Loucy (cell line): ENCODE measurements around the gene CENPP.

Experiments
- H2AFZ ChIP-seq: fragments of 200-600 bp; sonication (generic); 2 replicates; pipeline ENCODE4 v1.6.0; 2016; ENCODE audit warnings: antibody characterized with exemption, mild to moderate bottlenecking, low read length, moderate library complexity
- H3F3A ChIP-seq: fragments of 200-600 bp; 2 replicates; pipeline ENCODE4 v1.6.0; 2016; ENCODE audit warnings: antibody characterized with exemption, low read depth, mild to moderate bottlenecking
- H3K27me3 ChIP-seq: fragments of 200-600 bp; sonication (generic); 2 replicates; pipeline ENCODE4 v1.6.1; 2014; ENCODE audit warnings: low read length, mild to moderate bottlenecking; ENCODE audit not compliant: insufficient read depth, poor library complexity, severe bottlenecking
- H3K36me3 ChIP-seq: fragments of 200-600 bp; sonication (generic); 2 replicates; pipeline ENCODE4 v1.6.1; 2016; ENCODE audit warnings: low read length; ENCODE audit not compliant: insufficient read depth
- H3K4me1 ChIP-seq: fragments of 200-600 bp; sonication (generic); 2 replicates; pipeline ENCODE4 v1.5.1; 2014; ENCODE audit warnings: low read length, mild to moderate bottlenecking; ENCODE audit not compliant: insufficient read depth, poor library complexity, severe bottlenecking
- H3K4me2 ChIP-seq: fragments of 200-600 bp; sonication (generic); 2 replicates; pipeline ENCODE4 v1.6.0; 2014; ENCODE audit warnings: antibody characterized with exemption, low read length, low read depth, mild to moderate bottlenecking; ENCODE audit not compliant: poor library complexity, severe bottlenecking
- H3K4me3 ChIP-seq: fragments of 200-600 bp; sonication (generic); 2 replicates; pipeline ENCODE4 v1.5.1; 2014; ENCODE audit warnings: low read length, mild to moderate bottlenecking, mixed read lengths; ENCODE audit not compliant: poor library complexity, severe bottlenecking
- H3K79me2 ChIP-seq: fragments of 200-600 bp; sonication (generic); 2 replicates; pipeline ENCODE4 v1.6.1; 2014; ENCODE audit warnings: low read length; ENCODE audit not compliant: insufficient read depth
- H3K9ac ChIP-seq: fragments of 200-600 bp; sonication (generic); 2 replicates; pipeline ENCODE4 v1.6.0; 2014; ENCODE audit warnings: mild to moderate bottlenecking, low read depth, low read length, moderate library complexity; ENCODE audit not compliant: poor library complexity, severe bottlenecking
- H3K9me2 ChIP-seq: fragments of 200-600 bp; sonication (generic); replicated peaks from 2 replicates; pipeline ENCODE4 v1.6.1; 2016; ENCODE audit warnings: low read depth, low read length, mixed read lengths
- H3K9me3 ChIP-seq: fragments of 200-600 bp; sonication (generic); 2 replicates; pipeline ENCODE4 v1.6.1; 2014; ENCODE audit warnings: mild to moderate bottlenecking, antibody characterized with exemption, low read length, low read depth; ENCODE audit not compliant: insufficient read depth
- H4K20me1 ChIP-seq: fragments of 200-600 bp; sonication (generic); 2 replicates; pipeline ENCODE4 v1.6.0; 2014; ENCODE audit warnings: antibody characterized with exemption, low read length, mild to moderate bottlenecking; ENCODE audit not compliant: insufficient read depth, poor library complexity, severe bottlenecking
- CTCF ChIP-seq: fragments of 200-600 bp; sonication (generic); conservative IDR thresholded peaks from 2 replicates; pipeline ENCODE4 v1.5.1; 2014; ENCODE audit warnings: mild to moderate bottlenecking, antibody characterized with exemption, low read length
- EZH2phosphoT487 ChIP-seq: fragments of 200-600 bp; IDR thresholded peaks from 2 replicates; pipeline ENCODE4 v1.6.1; 2018; ENCODE audit warnings: antibody characterized with exemption, mild to moderate bottlenecking, moderate library complexity, borderline replicate concordance

The CENPP gene

DNA sequence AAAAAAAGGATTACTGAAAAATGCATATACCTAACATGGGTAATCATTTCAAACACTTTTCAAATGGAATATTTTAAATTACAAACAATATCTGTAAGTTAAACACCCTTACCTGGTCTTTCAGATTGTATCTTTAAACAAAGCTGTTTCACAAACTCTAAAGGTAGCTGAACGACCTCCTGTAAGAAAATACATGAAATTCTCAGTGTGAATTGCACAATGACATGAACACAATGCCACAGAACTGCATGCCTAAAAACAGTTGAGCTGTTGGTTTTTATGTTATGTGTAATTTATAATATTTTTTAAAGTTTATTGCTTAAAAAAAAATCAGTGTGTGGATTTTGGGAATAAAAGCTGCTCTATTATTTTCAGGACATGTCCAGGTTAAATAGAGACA lies 326.7 kb downstream of the CENPP start:
- Histone ChIP-seq H3K9me2 (no peaks in the 10 kb centered on the region), H3K36me3 (peaks cover 74% of the 10 kb centered on the region; the same call in 1 of the 2 replicates), H3K4me1 (no peaks in the 10 kb centered on the region), H3K9ac (no peak overlapping the region), H3F3A (no peaks in the 10 kb centered on the region), H3K9me3 (no peaks in the 10 kb centered on the region), H3K4me2 (no peak overlapping the region), H3K79me2 (no peaks in the 10 kb centered on the region), H3K4me3 (no peak overlapping the region), H4K20me1 (no peaks in the 10 kb centered on the region), H3K27me3 (no peaks in the 10 kb centered on the region), H2AFZ (no peak overlapping the region)
- TF ChIP-seq EZH2phosphoT487: no peak
- TF ChIP-seq CTCF: no peak

- Histone ChIP-seq H3F3A (no peaks in the 10 kb centered on the region), H3K79me2 (peaks cover 13% of the 10 kb centered on the region; the same call in 1 of the 2 replicates), H3K36me3 (peaks cover 64% of the 10 kb centered on the region; the same call in 1 of the 2 replicates), H4K20me1 (peaks cover 1% of the 10 kb centered on the region), H3K9me3 (no peaks in the 10 kb centered on the region), H3K27me3 (no peaks in the 10 kb centered on the region), H2AFZ (no peak overlapping the region), H3K4me1 (no peaks in the 10 kb centered on the region), H3K4me3 (no peak overlapping the region), H3K4me2 (no peak overlapping the region), H3K9me2 (no peaks in the 10 kb centered on the region), H3K9ac (no peak overlapping the region)
- TF ChIP-seq EZH2phosphoT487 (no peak), CTCF (no peak)
Measured at GRCh38 chr9:92654481-92655301, 328.9 kb downstream of the CENPP start.

DNA sequence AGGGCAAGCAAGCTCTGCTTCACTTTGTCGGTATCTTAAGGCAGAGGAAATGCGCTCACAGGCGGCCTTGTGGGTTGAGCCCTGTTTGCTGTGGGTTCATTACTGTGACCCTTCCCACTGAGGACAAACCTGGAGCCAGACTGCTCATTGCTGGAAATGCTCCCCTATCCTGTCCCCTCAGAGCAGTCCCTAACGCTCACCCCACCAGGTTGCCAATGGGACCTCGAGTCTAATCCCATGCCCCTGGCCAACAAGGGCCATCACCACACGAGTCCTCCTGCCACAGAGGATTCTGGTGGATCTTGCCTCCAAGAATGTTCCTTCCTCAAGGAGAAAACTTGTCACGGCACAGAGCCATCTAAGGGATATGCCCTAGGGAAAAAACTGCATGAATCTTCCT lies 329.6 kb downstream of the CENPP start:
- no peaks in the 10 kb centered on the region for H3K27me3 ChIP-seq
- H2AFZ ChIP-seq: no peak overlapping the region
- TF ChIP-seq EZH2phosphoT487 (no peak), CTCF (no peak)
- no peaks in the 10 kb centered on the region for H3K9me3 ChIP-seq
- H3K9me2 ChIP-seq: no peaks in the 10 kb centered on the region
- peaks cover 59% of the 10 kb centered on the region; the same call in 1 of the 2 replicates for H3K36me3 ChIP-seq
- H3K4me3 ChIP-seq: no peak overlapping the region
- H3K79me2 ChIP-seq: peaks cover 20% of the 10 kb centered on the region; the same call in 1 of the 2 replicates
- no peak overlapping the region for H3K4me2 ChIP-seq
- no peaks in the 10 kb centered on the region for H3F3A ChIP-seq
- H4K20me1 ChIP-seq: peaks cover 5% of the 10 kb centered on the region
- no peak overlapping the region for H3K9ac ChIP-seq
- H3K4me1 ChIP-seq: no peaks in the 10 kb centered on the region
